IPS DF 4.7 (cell line): Measurements from ENCODE around the gene MEI4.
"Not testable (repeated sequence)": the region's sequence is repeated elsewhere in the genome, so short reads cannot be mapped to it uniquely, and the experiment has no call there.

Experiments used
- DNase-seq: peaks from one replicate; pipeline ENCODE4 v3.0.0-alpha.2; 2013; ENCODE audit warnings: low spot score; ENCODE audit errors: extremely low read depth

The MEI4 gene

DNA sequence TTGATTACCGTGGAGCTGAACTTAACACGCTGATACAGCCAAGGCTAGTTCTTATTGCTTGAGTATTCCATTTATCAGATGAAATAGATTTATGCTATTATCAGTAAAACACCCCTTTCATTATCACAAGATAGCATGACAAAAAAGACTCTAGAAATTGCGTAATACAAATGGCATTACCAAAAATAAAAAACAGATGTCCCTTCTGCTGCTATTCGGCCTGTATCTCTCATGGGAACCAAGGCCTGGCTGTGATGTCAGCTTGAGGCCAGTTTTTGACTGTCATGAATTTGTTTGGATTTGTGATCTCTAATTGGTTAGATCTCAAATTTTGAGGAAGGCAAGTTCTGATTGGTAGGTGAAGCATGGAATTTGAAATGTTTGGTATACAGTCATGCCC lies 25.2 kb downstream of the MEI4 start:
- DNase-seq: no peak

DNA sequence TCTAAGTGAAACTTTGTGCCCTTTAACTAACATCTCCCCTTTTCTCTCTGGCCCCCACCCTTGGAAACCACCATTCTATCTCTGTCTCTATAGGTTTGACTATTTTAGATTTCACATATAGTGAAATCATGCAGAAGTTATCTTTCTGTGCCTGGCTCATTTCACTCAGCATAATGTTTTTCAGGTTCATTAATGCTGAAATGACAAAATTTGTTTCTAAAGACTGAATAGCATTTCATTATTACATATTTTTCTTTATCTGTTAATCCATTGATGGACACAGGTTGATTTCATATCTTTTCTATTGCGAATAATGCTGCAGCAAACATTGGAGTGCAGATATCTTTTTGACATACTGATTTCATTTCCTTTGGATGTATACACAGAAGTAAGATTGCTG lies 30.7 kb downstream of the MEI4 start:
- no peak for DNase-seq

DNA sequence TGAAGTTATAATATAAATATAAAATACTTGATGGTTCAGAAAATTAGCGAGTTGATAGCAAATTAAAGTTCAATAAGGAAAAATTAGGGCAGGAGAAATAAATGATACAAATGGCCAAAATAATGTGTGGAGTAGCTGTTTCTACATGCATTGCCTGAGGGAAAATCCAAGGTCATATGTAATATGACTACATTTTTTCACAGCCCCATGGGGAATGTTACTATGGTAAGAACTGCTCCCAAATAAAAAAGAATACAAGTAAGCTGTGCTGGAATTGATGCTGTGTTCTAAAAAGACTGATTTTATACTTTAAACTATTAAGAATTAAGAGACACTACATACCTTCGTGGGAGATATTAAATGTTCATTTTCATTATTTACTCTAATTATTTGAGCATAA lies 34.1 kb downstream of the MEI4 start:
- DNase-seq: no peak

DNA sequence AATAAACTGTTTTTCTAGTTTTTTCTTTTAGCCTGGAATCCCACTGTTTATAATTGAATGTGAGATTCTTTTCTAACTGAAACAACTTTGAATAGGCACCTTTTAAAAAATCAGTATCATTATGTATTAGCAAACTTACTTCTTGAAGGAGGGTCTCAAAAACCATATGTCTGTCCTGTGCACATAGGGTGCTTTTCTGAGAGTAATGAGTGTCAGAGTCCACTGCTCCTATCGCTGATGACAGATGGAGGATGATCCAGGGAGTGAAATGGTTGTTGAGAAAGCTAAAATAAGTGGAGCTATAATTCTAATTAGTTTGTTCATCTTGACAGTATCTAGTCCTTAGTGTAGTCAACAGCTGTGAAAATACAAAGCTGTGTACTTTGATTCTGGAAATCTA lies 35.8 kb downstream of the MEI4 start:
- DNase-seq: no peak

DNA sequence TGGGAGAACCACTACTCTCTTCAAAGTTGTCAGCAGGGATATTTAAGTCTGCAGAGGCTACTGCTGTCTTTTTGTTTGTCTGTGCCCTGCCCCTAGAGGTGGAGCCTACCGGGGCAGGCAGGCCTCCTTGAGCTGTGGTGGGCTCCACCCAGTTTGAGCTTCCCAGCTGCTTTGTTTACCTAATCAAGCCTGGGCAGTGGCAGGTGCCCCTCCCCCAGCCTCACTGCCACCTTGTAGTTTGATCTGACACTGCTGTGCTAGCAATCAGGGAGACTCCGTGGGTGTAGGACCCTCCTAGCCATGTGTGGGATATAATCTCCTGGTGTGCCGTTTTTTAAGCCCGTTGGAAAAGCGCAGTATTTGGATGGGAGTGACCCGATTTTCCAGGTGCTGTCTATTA lies 47.3 kb downstream of the MEI4 start:
- not testable (repeated sequence) for DNase-seq

- no peak for DNase-seq
Measured at GRCh38 chr6:77707603-77708002, 54.8 kb downstream of the MEI4 start.

GRCh38 chr6:77715588-77715987 lies 62.7 kb downstream of the MEI4 start:
- no peak for DNase-seq

DNA sequence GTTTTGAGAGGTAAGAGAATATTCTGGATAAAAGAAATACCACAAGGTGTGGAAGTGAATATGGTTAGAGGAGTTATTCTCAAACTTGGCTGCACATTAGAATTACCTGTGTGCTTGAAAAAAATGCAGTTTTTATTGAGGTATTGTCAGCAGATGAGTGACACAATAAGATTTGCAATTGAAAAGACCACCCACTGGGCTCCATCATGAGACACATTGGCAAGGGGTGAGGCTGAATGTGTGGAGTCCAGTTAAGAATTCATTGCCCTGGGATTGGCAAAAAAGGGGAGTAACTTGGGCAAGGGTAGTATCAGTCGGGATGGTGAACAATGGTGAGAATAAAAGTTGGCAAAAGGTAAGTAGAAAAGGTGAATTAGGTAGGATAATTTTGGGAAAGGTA lies 63.5 kb downstream of the MEI4 start:
- no peak for DNase-seq

DNA sequence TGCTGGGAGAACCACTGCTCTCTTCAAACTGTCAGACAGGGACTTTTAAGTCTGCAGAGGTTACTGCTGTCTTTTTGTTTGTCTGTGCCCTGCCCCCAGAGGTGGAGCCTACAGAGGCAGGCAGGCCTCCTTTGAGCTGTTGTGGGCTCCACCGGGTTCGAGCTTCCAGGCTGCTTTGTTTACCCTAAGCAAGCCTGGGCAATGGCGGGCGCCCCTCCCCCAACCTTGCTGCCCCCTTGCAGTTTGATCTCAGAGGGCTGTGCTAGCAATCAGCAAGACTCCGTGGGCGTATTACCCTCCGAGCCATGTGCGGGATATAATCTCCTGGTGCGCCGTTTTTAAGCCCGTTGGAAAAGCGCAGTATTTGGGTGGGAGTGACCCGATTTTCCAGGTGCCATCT lies 83.2 kb downstream of the MEI4 start:
- DNase-seq: not testable (repeated sequence)

GRCh38 chr6:77740380-77740779 lies 87.5 kb downstream of the MEI4 start:
- no peak for DNase-seq

DNA sequence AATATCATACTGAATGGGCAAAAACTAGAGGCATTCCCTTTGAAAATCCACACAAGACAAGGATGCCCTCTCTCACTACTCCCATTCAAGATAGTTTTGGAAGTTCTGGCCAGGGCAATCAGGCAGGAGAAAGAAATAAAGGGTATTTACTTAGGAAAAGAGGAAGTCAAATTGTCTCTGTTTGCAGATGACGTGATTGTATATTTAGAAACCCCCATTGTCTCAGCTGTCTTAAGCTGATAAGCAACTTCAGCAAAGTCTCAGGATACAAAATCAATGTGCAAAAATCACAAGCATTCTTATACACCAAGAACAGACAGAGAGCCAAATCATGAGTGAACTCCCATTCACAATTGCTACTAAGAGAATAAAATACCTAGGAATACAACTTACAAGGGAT lies 99.3 kb downstream of the MEI4 start:
- not testable (repeated sequence) for DNase-seq

DNA sequence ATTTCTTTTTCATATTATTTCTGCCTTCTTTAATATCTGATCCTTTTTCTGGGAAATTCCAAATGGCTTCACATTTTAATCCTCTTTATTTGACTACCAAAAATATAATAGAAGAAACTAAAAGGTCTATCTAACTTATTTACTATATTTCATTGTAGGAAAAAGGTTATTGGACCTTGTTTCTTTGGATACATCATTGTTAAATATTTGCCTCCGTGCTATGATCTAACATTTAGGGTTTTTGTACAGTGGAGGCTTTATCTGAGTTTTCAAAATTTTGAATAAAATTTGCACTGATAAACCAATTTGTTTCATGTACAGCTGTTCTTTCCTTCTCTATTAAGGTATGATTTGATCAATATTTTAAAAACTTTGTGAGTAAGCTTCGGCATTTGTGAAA lies 109.5 kb downstream of the MEI4 start:
- DNase-seq: no peak

- DNase-seq: no peak
Measured at GRCh38 chr6:77763124-77763523, 110.3 kb downstream of the MEI4 start.

GRCh38 chr6:77764364-77764763 lies 111.5 kb downstream of the MEI4 start:
- no peak for DNase-seq

DNA sequence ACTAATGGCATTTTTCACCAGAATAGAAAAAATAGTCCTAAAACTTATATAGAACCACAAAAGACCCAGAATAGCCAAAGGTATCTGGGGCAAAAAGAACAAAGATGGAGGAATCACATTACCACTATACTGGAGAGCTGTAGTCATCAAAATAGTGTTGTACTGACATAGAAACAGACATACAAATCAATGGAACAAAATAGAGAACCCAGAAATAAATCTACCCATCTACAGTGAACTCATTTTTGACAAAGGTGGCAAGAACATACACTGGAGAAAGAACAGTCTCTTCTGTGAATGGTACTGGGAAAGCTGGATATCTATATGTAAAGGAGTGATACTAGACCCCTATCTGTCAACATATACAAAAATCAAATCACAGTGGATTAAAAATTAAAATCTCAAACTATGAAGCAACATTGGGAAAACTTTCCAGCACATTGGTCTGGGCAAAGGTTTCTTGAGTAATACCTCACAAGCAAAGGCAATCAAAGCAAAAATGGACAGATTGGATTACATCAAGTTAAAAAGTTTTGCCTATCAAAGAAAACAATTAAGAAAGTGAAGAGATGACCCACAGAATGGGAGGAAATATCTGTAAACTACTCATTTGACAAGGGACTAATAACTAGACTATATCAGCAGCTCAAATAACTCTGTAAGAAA lies 120.5 kb downstream of the MEI4 start:
- DNase-seq: no peak

DNA sequence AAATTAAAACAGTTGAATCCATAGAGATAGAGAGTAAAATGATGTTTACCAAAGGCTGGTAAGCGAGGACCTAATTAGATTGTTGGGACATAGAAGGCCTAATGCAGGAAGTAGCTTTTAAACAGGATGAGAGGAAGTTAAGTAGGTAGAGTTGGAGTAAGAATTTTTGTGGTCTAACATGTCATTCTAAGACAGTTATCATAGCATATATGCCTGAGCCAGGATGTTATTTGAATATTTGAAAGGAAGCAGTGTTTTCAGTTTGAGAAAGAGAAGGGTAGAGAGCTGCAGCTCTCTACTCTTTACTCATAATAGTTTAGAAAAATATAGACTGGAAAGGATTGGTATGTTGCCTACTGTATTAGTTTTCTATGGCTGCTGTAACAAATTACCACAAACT lies 121.6 kb downstream of the MEI4 start:
- no peak for DNase-seq

GRCh38 chr6:77776441-77776840 lies 123.6 kb downstream of the MEI4 start:
- no peak for DNase-seq

DNA sequence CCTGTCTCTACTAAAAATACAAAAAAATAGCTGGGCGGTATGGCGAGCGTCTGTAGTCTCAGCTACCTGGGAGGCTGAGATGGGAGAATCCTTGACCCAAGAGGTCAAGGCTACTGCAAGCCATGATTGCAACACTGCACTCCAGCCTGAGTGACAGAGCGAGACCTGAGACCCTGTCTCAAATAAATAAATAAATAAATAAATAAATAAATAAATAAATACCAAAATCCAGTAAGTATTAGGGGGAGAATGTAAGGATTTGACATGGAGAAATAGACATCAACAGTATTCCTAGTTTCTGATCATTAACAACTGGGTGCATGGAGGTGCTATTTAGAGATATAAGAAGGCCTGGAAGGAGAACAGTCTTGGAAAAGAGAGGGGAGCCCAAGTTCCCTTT lies 125.7 kb downstream of the MEI4 start:
- DNase-seq: no peak

DNA sequence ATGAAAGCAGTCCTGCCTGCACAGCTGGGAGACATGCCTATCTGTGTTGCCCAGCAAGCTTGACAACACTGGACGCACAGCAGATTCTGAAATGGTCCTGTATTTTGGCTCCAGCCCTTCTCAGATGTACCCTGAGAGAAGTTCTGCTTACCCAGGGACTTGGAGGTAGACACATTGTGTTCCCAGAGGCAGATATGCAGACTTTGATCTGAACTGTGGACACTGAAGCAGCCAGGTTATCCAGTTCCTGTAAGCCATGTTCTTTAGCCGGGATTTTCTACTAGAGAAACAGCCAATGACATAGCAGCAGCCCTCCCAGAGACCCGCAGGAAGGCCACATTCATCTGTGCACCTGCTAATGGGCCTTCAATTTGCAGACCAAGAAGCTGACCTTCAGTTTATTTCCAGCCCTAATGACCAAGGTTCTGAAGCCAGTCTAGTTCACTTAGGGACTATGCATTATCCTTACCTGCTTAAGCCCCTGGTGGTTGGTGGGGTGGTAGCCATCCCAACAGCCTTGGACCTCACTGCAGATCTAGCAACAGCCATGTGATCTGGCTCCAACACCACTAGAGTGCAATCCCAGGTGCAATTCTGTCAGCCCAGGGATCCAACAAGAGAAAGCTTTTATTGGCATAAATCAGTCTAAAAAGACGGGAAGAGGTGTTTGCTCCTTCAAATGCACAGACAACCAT lies 134.2 kb downstream of the MEI4 start:
- no peak for DNase-seq

- DNase-seq: no peak
Measured at GRCh38 chr6:77796824-77797809, 144.3 kb downstream of the MEI4 start.

GRCh38 chr6:77812304-77812703 lies 159.5 kb downstream of the MEI4 start:
- DNase-seq: no peak

GRCh38 chr6:77813090-77813489 lies 160.3 kb downstream of the MEI4 start:
- no peak for DNase-seq
